A172 (cell line): Measurements from ENCODE around the gene SOCS3. TPM values are rescaled to one million over a fixed set of nuclear protein-coding genes. Genes with fewer than 3 reads are reported as not detected.

Experiments
- DNase-seq: peaks from one replicate; pipeline ENCODE4 v3.0.0-alpha.2; 2015; ENCODE audit warnings: low spot score
- total RNA-seq: library from RNA; depleted of rRNA; stranded (reverse); fragments of >200 nt; shearing (Covaris generic); gene quantifications from 2 replicates; pipeline ENCODE4 v1.2.3, GENCODE V29; 2014

SOCS3 gene
- total RNA-seq, 1 experiment from 2014 or later, result 51.0 TPM

DNA sequence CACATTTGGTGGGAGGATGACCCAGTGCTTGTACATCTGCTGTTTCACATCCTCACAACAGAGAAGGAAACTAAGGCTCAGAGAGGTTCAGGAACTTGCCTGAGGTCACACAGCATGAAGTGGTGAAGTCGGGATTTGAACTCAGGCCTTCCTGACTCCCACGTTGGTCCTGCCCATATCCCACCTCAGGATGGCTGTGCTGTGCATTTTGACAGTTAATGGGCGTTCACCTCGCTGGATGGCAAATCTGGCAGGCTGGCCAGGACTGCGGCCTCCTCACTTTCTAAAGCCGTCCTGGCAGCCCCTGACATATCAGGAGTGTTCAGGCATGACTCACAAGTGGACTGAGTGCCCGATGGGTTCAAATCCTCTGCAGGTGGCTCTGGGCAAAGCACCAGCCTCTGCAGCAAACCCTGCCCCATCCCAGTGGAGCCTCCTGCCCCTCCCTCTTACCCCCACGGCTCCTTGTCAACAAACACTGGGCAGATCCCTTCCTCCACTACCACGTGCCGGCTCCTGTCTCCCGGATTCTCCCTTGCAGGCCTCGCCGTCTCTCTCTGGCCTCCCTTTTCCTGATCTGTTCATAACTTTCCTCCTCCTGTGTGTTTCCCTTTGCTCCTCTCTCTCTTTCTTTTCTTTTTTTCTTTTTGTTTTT, 29.2 kb downstream of the SOCS3 start:
- DNase-seq, result peak; percentile 100

GRCh38 chr17:78329263-78330059, 30.4 kb downstream of the SOCS3 start:
- peak; percentile 99 for DNase-seq

- no peak for DNase-seq
These were observed 32.0 kb downstream of the SOCS3 start for GRCh38 chr17:78327880-78328279.

DNA sequence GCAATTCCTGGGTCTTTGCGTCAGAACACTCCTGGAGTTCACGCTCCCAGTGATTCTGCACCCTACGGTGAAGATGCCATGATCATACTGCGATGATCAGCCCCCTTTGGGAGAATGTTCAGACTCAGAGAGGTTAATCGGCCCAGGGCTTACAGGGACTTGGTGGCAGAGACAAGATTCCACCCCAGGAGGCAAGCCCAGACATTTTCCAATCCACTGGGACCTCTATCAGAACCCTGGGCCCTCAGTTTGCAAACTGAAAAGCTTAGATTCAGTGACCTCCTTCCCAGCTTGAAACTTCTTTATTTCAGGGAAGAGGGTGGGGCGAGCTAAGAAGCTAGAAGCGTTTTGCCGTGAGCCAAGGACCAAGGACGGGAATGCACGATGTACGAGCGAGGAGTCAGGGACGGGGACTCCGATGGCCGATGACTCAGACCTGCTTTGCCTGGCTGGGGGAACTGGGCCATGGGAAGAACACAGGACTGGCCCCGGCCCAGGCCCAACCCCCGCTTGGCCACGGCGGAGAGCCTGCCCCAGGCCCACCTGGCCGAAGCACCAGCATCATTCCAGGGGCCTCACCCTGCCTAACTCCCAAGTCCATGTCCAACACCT, 34.7 kb downstream of the SOCS3 start:
- DNase-seq, result peak; percentile 75

GRCh38 chr17:78324391-78325075, 35.3 kb downstream of the SOCS3 start:
- peak; percentile 70 for DNase-seq

DNA sequence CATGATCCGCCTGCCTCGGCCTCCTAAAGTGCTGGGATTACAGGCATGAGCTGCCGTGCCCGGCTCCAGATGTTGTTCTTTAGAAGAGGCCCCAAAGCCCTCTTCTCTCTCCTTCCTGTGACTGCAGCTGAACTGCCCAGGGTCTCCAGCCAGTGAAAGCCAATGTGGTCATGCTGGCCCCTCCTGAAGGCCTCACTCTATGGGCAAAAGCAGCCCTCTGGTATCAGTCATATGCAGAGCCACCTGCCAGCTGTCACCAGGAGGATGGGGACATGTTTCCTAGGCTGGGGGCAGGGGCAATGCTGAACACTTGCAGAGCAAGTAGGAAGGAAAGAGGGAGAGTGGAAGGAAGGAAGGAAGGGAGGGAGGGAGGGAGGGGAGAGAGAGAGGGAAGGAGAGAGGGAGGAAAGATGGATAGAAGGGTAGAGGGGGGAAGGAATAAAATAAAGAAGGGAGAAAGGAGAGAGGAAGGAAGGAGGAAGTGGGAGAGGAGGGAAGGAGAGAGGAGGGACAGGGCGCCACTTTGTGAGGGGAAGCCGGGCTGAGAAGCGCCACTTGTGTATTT, 36.0 kb downstream of the SOCS3 start:
- DNase-seq, result no peak

DNA sequence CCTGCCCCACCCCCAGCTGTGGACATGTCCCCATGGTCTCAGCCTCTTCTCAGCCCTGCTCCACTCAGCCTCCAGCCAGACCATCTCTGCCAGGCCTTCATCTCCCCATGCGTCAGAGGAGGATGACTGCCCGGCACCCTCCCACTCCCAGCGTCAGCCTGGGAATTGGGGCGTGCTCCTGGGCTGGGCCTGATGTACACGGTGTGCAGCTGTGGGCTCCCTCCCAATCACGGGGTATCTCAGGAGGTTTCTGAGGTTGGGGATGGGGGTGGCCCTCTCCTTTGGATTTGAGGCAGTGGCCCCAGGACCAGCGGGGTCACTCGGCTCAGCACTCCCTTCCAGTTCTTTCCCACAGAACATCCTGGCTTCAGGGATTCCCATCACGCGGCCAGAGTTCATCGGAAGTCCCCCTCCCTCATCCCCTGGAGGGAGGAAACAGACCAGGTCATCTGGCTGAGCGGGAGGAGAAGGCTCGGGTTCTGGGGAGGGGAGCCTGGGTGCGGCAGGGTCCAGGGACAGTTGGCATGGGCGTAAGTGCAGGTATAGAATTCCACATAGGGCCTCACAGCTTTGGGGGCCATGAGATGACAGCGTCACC, 36.9 kb downstream of the SOCS3 start:
- no peak for DNase-seq

GRCh38 chr17:78322327-78322857, 37.5 kb downstream of the SOCS3 start:
- DNase-seq, result peak; percentile 50

DNA sequence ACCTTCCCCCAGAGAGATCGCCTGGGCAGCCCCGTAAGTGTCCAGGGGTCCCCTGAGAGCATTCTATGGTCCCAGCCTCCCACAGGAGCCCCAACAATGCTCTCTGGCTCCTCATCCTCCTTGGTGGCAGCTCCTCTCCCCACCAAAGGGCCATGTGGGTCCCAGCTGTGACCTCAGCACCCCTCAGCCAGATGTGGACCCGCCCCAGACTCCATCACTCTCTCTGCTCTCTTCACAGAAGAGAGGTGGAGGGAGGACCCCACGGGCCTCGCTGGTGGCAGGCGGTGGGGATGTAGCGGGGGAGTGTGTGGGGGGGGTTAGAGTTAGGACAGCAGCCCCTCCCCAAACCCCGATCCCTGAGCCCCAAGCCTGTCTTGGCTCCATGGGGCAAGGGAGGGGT, 41.0 kb downstream of the SOCS3 start:
- no peak for DNase-seq

- DNase-seq, result no peak
These were observed 41.5 kb downstream of the SOCS3 start for GRCh38 chr17:78318407-78318806.

GRCh38 chr17:78317794-78318400, 42.0 kb downstream of the SOCS3 start:
- DNase-seq, result no peak

GRCh38 chr17:78316867-78317789, 42.7 kb downstream of the SOCS3 start:
- DNase-seq, result peak; percentile 45

DNA sequence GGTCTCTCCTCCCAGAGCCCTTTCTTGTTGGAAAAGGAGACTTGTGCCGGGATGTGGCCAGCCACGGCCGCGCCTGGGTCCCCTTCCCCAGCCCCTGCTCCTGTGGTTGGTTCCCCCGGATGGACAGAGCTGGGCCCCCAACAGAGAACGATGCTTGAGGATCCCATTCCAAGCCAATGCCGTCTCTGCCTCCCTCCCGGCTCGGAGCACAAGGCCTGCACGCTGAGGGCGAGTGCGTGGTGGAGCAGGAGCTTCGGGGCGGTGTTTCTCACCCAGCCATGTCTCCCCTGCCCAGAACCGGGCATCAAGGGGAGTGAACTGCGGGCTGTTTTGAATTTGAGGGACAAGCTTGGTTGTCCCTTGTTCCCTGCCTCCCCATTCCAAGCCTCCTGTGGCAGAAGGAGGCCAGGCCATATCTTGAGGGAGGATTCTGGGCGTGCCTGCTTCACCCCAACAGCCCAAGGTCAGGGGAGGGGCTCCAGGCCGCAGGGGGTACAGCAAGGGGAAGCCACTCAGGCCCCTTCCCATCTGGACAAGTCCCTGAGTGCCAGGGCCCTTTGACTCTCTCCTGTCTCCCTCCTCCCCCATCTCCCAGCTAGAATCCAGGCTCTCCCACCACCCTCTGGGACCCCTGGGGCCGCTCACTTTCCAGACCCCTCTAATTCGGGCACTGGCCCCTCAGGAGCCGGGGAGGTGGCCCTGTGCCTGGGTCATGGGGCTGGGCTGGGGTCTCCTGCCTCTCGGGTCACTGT, 43.6 kb downstream of the SOCS3 start:
- no peak for DNase-seq

GRCh38 chr17:78315355-78316114, 44.3 kb downstream of the SOCS3 start:
- peak; percentile 98 for DNase-seq

- DNase-seq, result no peak
These were observed 45.1 kb downstream of the SOCS3 start for GRCh38 chr17:78314683-78315354.

DNA sequence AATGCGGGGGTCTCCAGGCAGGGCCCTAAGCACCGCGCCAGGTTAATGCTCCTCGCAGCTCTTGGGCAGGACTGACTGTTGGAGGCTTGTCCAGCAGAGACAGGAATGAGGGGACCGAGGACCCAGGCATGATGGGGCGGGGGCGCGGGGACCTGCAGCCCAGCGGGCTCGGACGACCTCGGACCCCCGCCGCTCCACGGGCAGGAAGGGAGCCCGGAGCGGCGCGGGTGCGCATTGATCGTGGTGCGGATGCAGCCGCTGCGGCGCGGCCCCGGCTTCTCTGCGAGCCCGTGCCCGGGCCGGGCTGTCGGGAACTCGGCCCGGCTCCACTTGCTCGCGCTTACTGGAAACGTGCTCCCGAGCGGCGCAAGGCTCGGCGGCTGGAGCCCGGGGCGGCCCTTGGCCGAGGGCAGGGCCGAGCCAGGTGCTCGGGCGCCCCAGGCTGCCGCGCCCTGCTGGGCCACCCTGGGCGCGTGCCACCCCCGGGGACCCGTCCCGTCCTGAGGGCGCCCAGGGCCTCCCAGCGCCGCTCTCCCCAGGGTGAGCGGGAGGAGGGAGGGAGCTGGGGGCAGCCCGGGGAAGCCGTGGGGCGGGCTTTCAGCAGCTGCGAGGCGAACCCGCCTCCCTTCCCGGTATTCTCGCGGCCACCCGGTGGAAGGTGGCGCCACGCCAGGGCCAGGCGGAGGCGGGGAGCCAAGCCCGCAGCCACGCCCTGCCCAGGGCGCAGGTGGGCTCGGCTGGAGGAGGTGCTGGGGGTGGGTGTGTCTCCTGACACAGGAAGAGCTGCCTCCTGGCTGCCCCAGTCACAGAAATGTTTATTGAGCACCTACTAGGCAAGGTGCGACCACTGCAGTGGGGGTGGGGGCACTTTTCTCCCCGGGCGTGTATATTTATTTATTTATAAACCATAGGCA, 45.9 kb downstream of the SOCS3 start:
- DNase-seq, result peak; percentile 79
